AG20443 (cell line): ENCODE measurements around the gene INMT.
A peak's percentile ranks its signal among the peaks of the same experiment; 100 is the strongest.
"Not testable (repeated sequence)": the region's sequence is repeated elsewhere in the genome, so short reads cannot be mapped to it uniquely, and the experiment has no call there.

Experiments used
- DNase-seq: peaks from one replicate; pipeline ENCODE4 v3.0.0; 2012; ENCODE audit warnings: low spot score, mixed read lengths

The INMT gene

GRCh38 chr7:30751696-30752273 lies at the start of gene INMT:
TSS of gene INMT (plus strand) at chr7:30752135. CDS start at chr7:30752151, 16 bp downstream.
- DNase-seq, result no peak

DNA sequence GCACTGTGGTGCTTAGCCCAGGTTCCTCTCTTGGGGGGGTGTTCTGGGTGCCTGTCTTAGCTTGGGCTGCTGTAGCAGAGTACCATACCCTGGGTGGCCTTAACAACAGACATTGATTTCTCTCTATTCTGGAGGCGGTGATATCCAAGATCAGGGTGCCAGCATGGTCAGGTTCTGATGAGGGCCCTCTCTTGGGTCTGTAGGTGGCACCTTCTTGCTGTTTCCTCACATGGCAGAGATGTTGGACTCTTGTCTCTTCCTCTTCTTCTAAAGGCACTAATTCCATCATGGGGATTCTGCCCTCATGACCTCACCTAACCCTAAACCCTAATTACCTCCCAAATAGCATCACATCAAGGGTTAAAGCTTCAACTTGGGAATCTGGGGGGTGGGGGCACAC lies 49.7 kb upstream of the INMT start:
- DNase-seq, result no peak

DNA sequence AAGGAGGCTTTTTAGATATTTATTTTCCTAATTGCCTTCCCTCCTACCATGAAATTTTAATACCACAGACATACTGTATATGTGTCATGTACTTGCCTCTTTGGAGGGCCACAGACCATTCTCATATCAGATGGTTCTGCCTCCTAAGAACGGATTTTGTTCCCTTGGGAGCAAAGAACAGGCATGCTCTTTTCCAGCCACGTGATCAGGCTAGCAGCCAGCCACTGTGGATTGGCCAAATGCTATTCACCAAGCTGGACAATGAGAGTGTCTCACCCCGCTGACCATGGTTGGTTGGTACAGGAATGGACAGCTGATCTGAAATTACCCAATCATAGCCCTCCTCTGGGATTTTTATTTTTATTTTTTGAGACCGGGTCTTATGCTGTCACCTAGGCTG lies 48.2 kb upstream of the INMT start:
- DNase-seq, result no peak

DNA sequence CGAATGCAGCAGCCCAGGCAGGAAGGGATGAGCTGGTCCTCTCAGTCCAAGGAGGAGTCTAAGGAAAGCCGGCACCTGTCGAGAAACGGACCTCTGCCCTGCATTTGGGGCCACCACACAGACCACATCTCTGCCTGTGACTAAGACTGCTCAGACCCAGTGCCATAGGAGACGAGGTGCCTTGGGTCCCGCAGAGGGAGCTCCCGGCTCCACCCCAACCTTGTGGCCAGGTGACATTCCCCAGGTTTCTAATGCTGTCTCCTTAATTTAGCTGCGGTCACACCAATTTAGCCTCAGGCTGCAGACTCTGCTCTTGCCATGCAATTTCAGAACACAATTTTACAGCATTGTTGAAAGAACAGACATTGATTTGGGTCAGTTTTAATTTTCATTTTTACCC lies 46.9 kb upstream of the INMT start:
- DNase-seq, result no peak

DNA sequence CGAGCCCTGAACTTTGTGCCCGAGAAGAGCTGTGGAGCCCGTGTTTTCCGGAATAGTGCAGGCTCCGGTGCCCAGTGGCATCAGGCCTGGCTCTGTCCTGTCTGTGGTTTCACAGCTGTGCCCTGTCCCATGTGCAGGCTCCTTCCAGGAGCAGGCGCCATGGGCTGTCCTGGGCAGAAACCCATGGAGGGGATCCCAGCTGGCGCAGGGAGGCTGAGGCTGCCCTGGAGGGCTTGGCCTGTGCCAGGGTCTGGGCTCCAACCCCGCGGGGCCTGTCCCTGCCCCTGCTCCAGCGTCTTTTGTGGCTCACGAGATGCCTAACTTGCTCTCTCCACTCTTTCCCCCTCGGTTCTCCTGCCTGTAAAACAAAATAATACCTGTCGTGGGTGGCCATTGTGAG lies 46.3 kb upstream of the INMT start:
- DNase-seq, result no peak

GRCh38 chr7:30706316-30706715 lies 45.6 kb upstream of the INMT start:
- DNase-seq, result no peak

GRCh38 chr7:30706908-30707307 lies 45.0 kb upstream of the INMT start:
- DNase-seq, result no peak

DNA sequence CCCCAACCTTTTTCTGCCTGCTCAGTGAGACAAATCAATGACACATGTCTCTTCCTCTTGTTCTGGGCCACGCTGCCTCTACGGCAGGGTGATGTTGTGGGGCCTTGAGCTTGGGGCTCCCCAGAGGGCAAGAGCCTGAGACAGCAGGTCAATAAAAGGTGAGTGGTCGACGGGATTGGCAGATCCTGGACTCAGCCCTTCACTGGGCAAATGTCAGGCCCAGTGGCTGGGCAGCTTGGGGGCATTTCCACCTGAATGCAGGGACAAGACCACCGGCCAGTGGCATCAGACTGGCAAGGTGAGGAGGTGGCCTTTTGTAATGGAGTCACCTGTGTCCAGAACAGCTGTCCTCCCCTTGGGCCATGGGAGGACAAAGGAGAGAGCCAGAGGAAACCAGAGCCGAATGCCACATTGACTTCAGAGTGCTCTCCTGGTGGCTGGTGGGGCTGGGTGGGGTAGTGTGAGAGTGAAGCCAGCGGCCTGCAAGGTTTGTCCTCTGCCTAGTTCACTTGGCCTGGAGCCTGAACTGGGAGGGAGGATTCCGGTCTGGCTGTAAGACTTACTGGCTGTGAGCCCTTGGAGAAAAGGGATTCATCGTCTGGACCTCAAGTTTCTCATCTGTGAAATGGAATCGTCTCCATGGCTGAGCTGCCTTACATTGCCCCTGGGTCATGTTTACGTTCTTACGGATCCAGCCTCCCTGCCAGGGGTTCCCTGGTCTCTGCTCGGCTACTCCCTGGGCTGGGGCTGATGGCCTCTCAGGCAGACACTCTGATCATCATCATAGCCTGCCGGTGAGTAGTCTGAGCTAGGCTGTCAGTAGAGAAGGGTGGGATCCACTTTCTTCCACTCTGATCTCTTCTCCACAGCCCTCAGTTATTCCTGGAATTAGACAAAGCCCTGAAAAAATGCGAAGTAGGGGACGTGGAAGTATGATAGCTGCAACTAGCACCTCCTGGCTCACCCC lies 44.3 kb upstream of the INMT start:
- DNase-seq, result peak; percentile 34

GRCh38 chr7:30708412-30708811 lies 43.5 kb upstream of the INMT start:
- no peak for DNase-seq

- peak; percentile 60 for DNase-seq
These were observed 43.0 kb upstream of the INMT start for GRCh38 chr7:30708983-30709382.

DNA sequence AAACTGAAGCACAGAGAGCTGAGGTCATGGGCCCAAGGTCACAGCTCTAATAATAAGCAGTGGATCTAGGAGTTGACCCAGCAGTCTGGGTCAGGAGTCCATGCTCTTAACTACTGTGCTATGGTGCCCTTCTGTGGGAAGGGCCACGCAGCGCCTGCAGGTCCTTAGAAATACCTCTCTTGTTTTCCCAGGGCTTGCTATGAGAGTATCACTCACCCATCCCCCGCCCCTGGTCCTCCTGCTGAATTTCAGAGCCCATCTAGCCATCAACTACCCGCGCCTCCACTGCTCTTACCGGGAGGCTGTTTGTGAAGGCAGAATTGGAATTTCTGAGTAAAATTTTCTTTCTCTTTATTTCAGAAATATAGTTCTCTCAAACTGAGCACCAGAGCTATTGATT lies 42.4 kb upstream of the INMT start:
- DNase-seq, result no peak

DNA sequence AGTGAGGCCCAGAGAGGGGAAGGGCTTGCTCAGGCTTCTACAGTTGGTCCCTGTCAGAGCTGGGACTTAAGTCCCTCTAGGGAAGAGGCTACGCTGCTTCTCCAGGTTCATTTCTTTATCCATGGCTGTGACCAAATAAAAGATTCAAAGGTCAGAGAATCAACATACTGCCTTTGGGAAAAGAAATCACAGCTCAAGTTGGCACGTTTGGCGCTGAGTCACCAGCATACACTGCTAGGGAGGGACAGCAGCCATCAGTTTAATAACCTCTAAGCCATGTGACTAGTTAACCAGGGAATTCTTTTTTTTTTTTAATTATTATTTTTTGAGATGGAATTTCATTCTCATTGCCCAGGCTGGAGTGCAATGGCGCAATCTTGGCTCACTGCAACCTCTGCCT lies 41.3 kb upstream of the INMT start:
- DNase-seq, result no peak

- no peak for DNase-seq
These were observed 38.5 kb upstream of the INMT start for GRCh38 chr7:30713392-30713791.

- DNase-seq, result no peak
These were observed 37.8 kb upstream of the INMT start for GRCh38 chr7:30714129-30714528.

GRCh38 chr7:30717181-30717580 lies 34.8 kb upstream of the INMT start:
- DNase-seq, result no peak

GRCh38 chr7:30719434-30719833 lies 32.5 kb upstream of the INMT start:
- DNase-seq, result not testable (repeated sequence)

GRCh38 chr7:30721211-30721610 lies 30.7 kb upstream of the INMT start:
- DNase-seq, result no peak

GRCh38 chr7:30722187-30722586 lies 29.7 kb upstream of the INMT start:
- DNase-seq, result no peak

GRCh38 chr7:30722671-30723070 lies 29.3 kb upstream of the INMT start:
- DNase-seq, result no peak

GRCh38 chr7:30723776-30724175 lies 28.2 kb upstream of the INMT start:
- DNase-seq, result no peak

GRCh38 chr7:30726296-30727006 lies 25.5 kb upstream of the INMT start:
- DNase-seq, result no peak

DNA sequence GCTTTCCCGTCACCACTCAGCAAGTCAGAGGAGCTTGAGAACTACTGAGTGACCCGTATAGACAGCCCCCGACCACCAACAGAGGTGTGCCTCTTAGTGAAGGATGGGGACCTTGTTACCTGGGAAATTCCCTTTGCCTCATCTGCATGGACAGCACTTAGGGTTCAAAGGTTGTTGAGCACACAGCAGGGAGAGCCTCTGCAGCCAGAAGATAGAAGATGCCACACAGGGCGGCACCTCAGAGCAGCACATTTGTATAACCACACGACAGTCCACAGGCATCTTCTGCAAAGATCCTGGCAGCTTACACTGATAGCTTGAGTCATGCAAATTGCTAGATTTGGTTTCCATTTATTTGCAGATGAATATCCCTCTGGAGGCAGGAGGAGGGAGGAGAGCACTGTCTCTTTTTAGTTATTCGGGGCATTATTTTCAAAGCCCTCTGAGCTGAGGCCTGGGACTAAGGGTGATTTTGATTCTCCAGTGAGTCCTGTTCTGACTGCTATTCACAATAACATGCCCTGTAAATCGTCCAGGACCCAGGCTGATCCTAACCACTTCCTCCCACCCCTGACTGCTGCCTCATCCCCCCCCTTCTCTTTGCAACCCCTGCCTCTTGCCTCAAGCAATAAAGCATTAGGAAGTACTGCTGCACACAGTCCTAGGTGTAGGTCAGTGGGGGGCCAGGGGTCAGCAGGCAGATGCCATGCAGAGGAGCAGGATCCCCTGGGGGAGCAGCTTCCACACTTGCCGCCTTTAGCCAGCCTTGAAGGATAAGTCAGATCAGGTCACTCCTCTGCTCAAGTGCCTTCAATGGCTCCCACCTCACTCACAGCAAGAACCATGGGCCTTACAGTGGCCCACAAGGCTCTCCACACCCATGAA lies 24.6 kb upstream of the INMT start:
- peak; percentile 74 for DNase-seq
